ENCODE measurements around the gene AMMECR1. TPM values are rescaled to one million over a fixed set of nuclear protein-coding genes. Genes with fewer than 3 reads are reported as not detected.
A peak's percentile ranks its signal among the peaks of the same experiment; 100 is the strongest.
"Not testable (repeated sequence)": the region's sequence is repeated elsewhere in the genome, so short reads cannot be mapped to it uniquely, and the experiment has no call there.

AMMECR1 gene
- total and polyA plus RNA-seq, 2 experiments from 2014 or later = 10.5 to 20.0 TPM

DNA sequence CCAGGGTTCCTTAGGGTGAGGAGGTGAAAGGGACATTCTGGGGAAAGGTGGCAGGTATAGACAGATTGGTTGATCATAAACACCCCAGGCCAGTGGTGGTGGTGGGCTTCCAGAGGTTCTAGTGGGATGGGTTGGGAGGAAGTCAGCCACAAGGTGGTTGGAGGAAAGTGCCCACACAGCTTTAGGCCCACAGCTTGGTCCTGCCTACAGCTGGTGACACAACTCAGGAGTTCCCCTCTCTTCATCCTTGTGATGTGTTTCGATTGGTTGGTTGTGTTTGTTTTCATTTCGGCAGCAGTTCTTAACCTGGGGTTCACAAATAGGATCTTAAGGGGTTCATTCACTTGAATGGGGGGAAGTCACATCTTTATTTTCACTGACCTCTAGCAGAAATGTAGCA is 158.0 kb downstream of the AMMECR1 start:
- DNase-seq (ENCODE audit: low read depth in 1 of 2, low spot score in 1 of 2) = no peak
- no peaks in the 10 kb centered on the region for H3K9me3 ChIP-seq (ENCODE audit: low read depth)
- no peak overlapping the region for H3K4me3 ChIP-seq
- no peaks in the 10 kb centered on the region for H3K36me3 ChIP-seq
- no peaks in the 10 kb centered on the region for H3K27me3 ChIP-seq
- H3K4me1 ChIP-seq (ENCODE audit: low read depth) = no peaks in the 10 kb centered on the region
- TF ChIP-seq, protein P1, sequence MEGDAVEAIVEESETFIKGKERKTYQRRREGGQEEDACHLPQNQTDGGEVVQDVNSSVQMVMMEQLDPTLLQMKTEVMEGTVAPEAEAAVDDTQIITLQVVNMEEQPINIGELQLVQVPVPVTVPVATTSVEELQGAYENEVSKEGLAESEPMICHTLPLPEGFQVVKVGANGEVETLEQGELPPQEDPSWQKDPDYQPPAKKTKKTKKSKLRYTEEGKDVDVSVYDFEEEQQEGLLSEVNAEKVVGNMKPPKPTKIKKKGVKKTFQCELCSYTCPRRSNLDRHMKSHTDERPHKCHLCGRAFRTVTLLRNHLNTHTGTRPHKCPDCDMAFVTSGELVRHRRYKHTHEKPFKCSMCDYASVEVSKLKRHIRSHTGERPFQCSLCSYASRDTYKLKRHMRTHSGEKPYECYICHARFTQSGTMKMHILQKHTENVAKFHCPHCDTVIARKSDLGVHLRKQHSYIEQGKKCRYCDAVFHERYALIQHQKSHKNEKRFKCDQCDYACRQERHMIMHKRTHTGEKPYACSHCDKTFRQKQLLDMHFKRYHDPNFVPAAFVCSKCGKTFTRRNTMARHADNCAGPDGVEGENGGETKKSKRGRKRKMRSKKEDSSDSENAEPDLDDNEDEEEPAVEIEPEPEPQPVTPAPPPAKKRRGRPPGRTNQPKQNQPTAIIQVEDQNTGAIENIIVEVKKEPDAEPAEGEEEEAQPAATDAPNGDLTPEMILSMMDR (IDR thresholded peaks at IDR 0.05; ENCODE audit: low read depth, low read length) = no peak
- no peak overlapping the region for H3K27ac ChIP-seq

DNA sequence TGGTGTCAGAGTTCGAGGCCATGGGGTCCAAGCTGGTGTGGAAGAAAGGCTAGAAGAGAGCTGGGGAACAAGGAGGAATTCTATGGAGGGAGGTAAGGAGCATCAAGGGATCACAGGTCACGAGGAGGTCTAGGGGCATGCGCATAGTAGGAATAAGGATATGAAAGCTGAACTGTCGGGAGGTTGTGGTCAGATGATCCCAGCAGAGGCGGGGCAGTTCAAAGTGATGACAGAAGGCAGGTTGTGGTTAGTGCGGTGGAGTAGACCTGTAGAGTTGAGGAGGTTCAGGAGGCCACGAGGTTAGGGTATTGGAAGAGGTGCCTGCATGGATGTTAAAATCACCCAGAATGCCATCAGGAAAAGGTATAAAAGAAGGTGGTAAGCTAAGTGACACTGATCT is 158.7 kb downstream of the AMMECR1 start:
- H3K27me3 ChIP-seq = no peaks in the 10 kb centered on the region
- no peaks in the 10 kb centered on the region for H3K9me3 ChIP-seq (ENCODE audit: low read depth)
- no peak overlapping the region for H3K27ac ChIP-seq
- no peak for DNase-seq (ENCODE audit: low read depth in 1 of 2, low spot score in 1 of 2)
- no peaks in the 10 kb centered on the region for H3K4me1 ChIP-seq (ENCODE audit: low read depth)
- H3K4me3 ChIP-seq = no peak overlapping the region
- TF ChIP-seq, protein P1 (IDR thresholded peaks at IDR 0.05; ENCODE audit: low read depth, low read length) = no peak
- H3K36me3 ChIP-seq = no peaks in the 10 kb centered on the region

DNA sequence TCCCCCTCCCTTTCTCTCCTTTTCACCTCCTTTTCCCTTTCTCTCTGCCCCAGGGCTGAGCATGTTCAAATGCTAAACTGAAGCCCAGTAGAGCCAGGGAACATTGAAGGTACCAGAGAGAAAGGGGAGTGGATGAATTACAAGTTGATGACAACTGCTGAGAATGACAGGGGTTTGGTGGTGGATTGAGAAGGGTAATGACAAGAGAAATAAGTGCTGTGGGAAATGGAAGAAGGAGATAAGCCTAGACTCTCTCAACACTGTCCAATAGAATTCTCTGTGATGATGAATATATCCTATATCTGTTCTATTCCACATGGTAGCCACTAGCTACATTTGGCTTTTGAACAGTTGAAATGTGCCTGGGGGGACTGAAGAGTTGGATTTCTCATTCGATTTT is 160.4 kb downstream of the AMMECR1 start:
- no peak for DNase-seq (ENCODE audit: low read depth in 1 of 2, low spot score in 1 of 2)
- Histone ChIP-seq H3K9me3 (ENCODE audit: low read depth) (no peaks in the 10 kb centered on the region), H3K4me1 (ENCODE audit: low read depth) (no peaks in the 10 kb centered on the region), H3K27ac (no peak overlapping the region), H3K27me3 (no peaks in the 10 kb centered on the region), H3K36me3 (no peaks in the 10 kb centered on the region), H3K4me3 (no peak overlapping the region)
- TF ChIP-seq, protein P1 (IDR thresholded peaks at IDR 0.05; ENCODE audit: low read depth, low read length) = no peak

DNA sequence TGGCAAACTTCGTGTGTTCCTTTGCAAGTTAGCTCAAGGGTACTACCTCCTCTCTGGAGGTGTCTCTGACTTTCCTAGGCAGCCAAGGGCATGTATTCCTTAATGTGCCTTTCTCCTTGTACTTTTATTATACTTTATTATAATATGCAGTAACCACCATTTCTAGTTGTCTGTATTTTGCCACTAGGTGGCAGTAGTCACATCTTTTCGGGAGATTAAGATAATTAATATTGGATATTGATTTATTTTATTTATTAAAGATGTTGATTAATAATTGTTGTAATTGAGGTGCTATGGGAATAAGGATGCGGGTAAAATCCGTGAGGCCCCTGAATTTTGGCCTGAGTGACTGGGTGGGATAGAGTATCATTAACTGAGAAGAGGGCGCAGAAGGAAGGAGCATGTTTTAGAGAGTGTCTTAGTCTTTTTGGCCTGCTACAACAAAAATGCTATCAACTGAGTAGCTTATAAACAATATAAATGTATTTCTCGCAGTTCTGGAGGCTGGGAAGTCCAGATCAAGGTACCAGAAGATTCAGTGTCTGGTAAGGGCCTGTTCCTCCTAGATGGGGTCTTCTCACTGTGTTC is 161.6 kb downstream of the AMMECR1 start:
- peak in 1 of 2 donors; percentile 21 for DNase-seq (ENCODE audit: low read depth in 1 of 2, low spot score in 1 of 2)
- TF ChIP-seq, protein P1 (IDR thresholded peaks at IDR 0.05; ENCODE audit: low read depth, low read length) = peak; percentile 33

DNA sequence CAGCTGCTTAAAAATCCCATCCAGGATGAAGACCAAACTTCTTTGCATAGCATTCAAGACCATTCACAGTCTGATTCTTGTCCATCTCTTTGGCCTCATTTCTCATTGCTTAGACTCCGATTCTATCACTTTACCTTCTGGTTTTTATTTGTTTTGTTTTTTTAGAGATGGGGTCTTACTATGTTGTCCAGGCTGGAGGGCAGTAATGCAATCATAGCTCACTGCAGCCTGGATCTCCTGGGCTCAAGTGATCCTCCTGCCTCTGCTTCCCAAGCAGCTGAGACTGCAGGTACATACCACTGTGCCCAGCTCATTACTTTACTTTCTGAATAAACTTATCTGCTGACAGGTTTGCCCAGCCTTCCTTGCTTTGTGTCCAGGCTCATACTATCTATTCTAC is 162.1 kb downstream of the AMMECR1 start:
- no peak for DNase-seq (ENCODE audit: low read depth in 1 of 2, low spot score in 1 of 2)

More for the DNA sequence above, 161.6 kb downstream of the AMMECR1 start:
- Histone ChIP-seq H3K27me3 (no peaks in the 10 kb centered on the region), H3K36me3 (no peaks in the 10 kb centered on the region), H3K27ac (no peak overlapping the region), H3K4me1 (ENCODE audit: low read depth) (no peaks in the 10 kb centered on the region), H3K4me3 (no peak overlapping the region), H3K9me3 (ENCODE audit: low read depth) (no peaks in the 10 kb centered on the region)

DNA sequence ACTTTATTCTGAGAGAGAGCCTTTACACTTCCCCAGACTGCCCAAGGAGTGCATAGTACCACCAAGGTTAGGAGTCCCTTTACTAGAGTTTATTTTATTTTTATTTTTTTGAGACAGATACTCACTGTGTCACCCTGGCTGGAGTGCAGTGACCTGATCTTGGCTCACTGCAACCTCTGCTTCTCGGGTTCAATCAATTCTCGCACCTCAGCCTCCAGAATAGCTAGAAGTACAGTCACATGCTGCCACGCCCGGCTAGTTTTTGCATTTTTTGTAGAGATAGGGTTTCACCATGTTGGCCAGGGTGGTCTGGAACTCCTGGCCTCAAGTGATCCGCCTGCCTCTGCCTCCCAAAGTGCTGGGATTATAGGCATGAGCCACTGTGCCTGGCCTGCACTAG is 163.6 kb downstream of the AMMECR1 start:
- not testable (repeated sequence) for H3K36me3 ChIP-seq; DNase-seq (ENCODE audit: low read depth in 1 of 2, low spot score in 1 of 2); H3K9me3 ChIP-seq (ENCODE audit: low read depth); H3K27me3 ChIP-seq; H3K4me3 ChIP-seq; H3K4me1 ChIP-seq (ENCODE audit: low read depth); H3K27ac ChIP-seq

More for the DNA sequence above, 162.1 kb downstream of the AMMECR1 start:
- H3K27ac ChIP-seq = no peak overlapping the region
- no peaks in the 10 kb centered on the region for H3K36me3 ChIP-seq
- H3K4me3 ChIP-seq = no peak overlapping the region
- H3K27me3 ChIP-seq = no peaks in the 10 kb centered on the region
- H3K4me1 ChIP-seq (ENCODE audit: low read depth) = no peaks in the 10 kb centered on the region
- no peaks in the 10 kb centered on the region for H3K9me3 ChIP-seq (ENCODE audit: low read depth)
- TF ChIP-seq, protein P1 (IDR thresholded peaks at IDR 0.05; ENCODE audit: low read depth, low read length) = no peak
